ENCODE data around the gene MAGEA9B. TPM values are rescaled to one million over a fixed set of nuclear protein-coding genes. Genes with fewer than 3 reads are reported as not detected.
"Not testable (repeated sequence)": the region's sequence is repeated elsewhere in the genome, so short reads cannot be mapped to it uniquely, and the experiment has no call there.

The MAGEA9B gene
- total RNA-seq, 2 experiments from 2014 or later, result not detected

DNA sequence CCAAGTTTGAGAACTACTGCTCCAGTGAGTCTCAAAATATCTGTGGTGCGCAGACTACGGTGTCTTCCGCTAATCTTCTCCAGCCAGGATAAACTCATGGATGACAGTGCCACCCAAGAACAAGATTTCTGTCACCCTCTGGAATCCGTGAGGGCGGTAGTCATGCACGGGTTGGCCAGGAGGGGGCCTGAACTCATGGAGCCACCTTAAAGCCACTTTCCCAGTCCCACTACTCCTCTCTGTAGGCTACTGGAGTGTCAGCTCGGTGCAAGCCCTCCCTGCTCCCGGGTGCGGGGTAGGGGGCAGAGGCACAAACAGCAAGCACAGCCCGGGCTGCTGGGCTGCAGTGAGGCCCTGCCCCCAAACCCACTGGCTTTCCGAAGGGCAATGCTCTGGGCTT lies 11.3 kb upstream of the MAGEA9B start:
- H3K36me3 Mint-ChIP-seq, DNase-seq, H3K27ac Mint-ChIP-seq, H3K27me3 Mint-ChIP-seq, H3K4me1 Mint-ChIP-seq, H3K9me3 Mint-ChIP-seq, H3K4me3 Mint-ChIP-seq: not testable (repeated sequence)

DNA sequence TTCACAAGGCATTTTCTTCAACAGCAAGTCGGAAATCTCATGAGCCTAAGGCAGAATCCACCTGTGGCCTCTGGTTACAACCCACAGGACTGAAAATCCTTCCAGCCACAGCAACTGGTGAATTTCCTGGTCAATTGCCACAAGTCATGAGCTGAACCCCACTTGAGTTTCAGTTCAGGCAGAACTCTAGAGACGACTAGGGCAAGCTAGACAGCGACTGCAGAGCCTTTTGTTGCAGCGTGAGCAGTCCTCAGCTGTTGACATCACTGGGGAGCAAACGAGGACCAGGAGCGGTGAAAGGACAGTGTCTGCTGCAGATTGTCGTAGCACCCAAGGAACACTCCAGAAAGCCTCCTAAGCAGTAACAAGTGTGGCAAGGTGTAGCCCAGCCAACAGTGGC lies 8.7 kb upstream of the MAGEA9B start:
- not testable (repeated sequence) for H3K4me3 Mint-ChIP-seq, DNase-seq, H3K36me3 Mint-ChIP-seq, H3K4me1 Mint-ChIP-seq, H3K9me3 Mint-ChIP-seq, H3K27ac Mint-ChIP-seq, H3K27me3 Mint-ChIP-seq

DNA sequence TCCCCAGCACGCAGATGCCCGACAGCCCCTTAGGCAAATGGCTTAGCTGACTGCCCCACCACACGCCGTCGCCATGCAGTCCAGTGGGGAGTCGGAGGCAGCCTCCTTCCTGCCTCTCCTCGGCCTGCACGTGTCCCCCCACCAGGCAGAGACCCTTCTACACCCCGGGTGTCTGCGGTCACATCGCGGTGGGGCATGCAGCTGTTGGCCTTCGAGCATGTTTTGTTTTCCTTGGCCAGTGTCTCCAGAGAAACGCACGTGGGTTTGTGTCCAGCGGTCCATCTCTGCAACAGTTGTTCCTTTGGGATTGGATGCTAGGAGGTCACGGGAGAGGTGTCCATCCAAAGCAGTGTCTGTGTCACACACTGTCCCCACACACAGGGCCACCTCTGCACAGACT lies 8.0 kb upstream of the MAGEA9B start, which contains the start of gene HSFX2:
HSFX2 (minus strand) TSS at position 101 of the 400 bp plus-strand sequence. CDS start 614 bp downstream, outside the sequence.
- DNase-seq, H3K27me3 Mint-ChIP-seq, H3K4me1 Mint-ChIP-seq, H3K27ac Mint-ChIP-seq, H3K4me3 Mint-ChIP-seq, H3K36me3 Mint-ChIP-seq, H3K9me3 Mint-ChIP-seq: not testable (repeated sequence)

DNA sequence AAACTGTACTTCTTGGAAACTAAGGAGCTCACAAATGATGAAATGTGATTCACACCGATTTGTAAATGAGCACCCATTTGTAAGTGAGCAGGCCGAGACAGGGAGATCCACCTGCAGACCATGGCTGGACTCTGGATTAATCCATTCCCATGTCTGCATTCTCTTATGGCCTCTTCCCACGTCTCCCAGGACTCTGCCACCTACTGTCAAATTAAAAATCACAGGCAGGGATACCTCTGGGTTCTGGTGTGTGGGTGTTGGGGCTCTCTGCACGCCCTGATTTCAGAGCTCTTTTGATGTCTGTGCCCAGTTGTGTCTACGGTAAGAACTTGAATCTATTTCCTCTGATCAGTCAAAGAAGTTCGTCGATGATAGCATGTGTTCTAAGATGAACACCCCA lies 3.7 kb upstream of the MAGEA9B start:
- H3K4me3 Mint-ChIP-seq, result not testable (repeated sequence)

DNA sequence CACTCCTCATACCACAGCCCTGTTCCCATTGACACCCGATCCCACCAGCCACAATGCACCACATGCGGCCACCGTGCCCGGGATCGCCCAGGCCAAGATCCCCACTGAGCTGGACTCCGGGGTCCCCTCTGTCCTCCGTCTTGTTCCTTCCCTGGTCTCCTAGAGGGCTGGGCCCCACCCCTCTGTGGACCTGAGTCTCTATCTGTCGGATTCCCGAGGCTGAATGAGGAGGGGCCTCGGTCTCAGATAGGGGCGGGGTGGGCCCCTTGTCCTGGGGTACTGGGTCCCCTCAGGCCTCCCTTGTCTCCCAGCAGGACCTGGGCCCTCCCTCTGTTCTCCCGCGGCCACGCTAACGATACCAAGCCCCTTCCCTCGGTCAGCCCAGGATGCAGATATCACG lies 1.6 kb downstream of the MAGEA9B start:
- DNase-seq, H3K27ac Mint-ChIP-seq, H3K9me3 Mint-ChIP-seq, H3K4me3 Mint-ChIP-seq, H3K4me1 Mint-ChIP-seq, H3K36me3 Mint-ChIP-seq, H3K27me3 Mint-ChIP-seq: not testable (repeated sequence)

More for the DNA sequence above, 3.7 kb upstream of the MAGEA9B start:
- not testable (repeated sequence) for H3K27ac Mint-ChIP-seq, H3K9me3 Mint-ChIP-seq, H3K4me1 Mint-ChIP-seq, DNase-seq, H3K36me3 Mint-ChIP-seq, H3K27me3 Mint-ChIP-seq

DNA sequence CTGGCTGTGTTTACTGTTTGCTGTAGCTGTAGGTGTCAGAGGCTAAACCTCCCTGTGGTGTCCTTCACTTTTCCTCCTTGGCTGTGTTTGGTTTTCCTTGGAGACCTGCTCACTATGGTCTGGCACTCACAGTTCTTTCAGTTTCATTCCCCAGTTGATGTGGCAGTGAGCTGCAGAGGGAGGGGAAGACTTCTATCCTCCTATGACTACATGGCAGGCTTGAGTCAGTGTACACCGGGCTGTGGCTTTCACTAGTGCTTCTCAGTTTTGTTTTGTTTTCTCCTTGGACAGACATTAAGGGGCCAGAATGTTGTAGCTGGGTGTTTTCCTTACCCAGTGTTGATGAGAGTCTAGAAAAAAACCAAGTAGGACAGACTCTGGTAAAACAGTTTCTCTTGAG lies 13.8 kb downstream of the MAGEA9B start:
- H3K27ac Mint-ChIP-seq, H3K27me3 Mint-ChIP-seq, H3K4me3 Mint-ChIP-seq, DNase-seq, H3K9me3 Mint-ChIP-seq, H3K36me3 Mint-ChIP-seq: not testable (repeated sequence)
- H3K4me1 Mint-ChIP-seq, result peaks cover 14% of the 10 kb centered on the region

DNA sequence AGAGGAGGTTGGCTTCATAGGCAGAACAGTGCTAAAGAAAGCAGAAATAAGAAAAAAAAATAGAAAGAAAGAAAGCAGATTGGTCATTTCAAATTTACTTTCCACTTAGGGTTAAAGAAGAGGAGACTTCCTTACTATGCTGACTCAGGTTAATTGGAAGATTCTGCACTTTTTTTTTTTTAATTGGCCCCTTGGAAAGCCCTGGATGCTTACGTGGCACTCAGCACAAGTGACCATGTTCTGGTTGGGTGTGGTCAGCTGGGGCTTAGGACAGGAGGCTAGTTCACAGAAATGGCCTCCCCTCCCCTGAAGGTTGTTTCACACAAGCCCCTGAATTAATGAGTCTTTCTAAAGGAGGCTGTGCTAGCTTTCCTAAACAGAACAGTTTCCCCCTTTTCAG lies 14.5 kb downstream of the MAGEA9B start:
- peak overlapping the region; percentile 62 for H3K27ac Mint-ChIP-seq

DNA sequence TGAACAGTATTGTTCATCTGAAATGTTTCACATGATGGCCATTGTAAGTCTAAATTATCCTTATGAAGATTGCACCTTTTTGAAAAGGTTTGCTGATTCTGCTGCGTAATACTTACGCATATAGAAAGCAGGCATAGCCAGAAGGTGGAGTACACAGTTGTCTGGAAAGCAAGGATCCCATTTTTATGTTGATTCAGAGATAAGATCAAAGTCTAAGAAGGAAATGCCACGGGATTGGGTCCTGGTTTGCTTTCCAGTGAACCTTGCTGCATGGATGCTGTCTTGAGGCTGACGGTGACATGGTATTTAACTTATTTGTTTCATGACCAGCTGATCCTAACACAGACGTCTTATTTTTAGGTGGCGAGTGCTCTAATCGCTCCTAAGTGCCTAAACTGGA lies 15.5 kb downstream of the MAGEA9B start:
- H3K4me1 Mint-ChIP-seq, result peaks cover 14% of the 10 kb centered on the region
- H3K27ac Mint-ChIP-seq, result no peak overlapping the region

More for the DNA sequence above, 14.5 kb downstream of the MAGEA9B start:
- H3K27me3 Mint-ChIP-seq, result peaks cover 5% of the 10 kb centered on the region
- no peak for DNase-seq
- peaks cover 14% of the 10 kb centered on the region for H3K4me1 Mint-ChIP-seq
- H3K9me3 Mint-ChIP-seq, result no peaks in the 10 kb centered on the region
- no peak overlapping the region for H3K4me3 Mint-ChIP-seq
- no peaks in the 10 kb centered on the region for H3K36me3 Mint-ChIP-seq

DNA sequence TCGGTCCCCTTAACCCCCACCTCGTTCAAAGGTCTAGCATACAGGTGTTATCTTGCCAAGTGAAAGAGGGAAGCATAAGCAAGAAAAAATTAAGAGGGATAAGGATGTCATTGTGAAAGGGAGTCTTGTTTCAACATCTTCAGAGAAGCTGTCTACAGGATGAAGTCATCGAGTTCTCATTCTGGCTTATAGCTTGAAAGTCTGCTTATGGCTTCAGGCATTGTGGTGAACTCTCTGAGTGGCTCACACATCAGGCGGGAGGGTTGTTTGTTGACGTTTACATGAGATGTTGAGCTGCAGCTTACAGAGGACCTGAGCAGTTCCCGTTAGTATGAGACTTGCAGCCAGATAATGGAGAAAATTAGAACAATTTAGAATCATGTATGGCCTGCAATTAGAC lies 16.6 kb downstream of the MAGEA9B start:
- Mint-ChIP-seq H3K4me1 (peaks cover 14% of the 10 kb centered on the region), H3K9me3 (no peaks in the 10 kb centered on the region), H3K27me3 (peaks cover 5% of the 10 kb centered on the region), H3K4me3 (no peak overlapping the region), H3K36me3 (no peaks in the 10 kb centered on the region), H3K27ac (no peak overlapping the region)
- no peak for DNase-seq

More for the DNA sequence above, 15.5 kb downstream of the MAGEA9B start:
- DNase-seq, result no peak
- H3K9me3 Mint-ChIP-seq, result no peaks in the 10 kb centered on the region
- no peaks in the 10 kb centered on the region for H3K36me3 Mint-ChIP-seq
- H3K4me3 Mint-ChIP-seq, result no peak overlapping the region
- peaks cover 5% of the 10 kb centered on the region for H3K27me3 Mint-ChIP-seq

DNA sequence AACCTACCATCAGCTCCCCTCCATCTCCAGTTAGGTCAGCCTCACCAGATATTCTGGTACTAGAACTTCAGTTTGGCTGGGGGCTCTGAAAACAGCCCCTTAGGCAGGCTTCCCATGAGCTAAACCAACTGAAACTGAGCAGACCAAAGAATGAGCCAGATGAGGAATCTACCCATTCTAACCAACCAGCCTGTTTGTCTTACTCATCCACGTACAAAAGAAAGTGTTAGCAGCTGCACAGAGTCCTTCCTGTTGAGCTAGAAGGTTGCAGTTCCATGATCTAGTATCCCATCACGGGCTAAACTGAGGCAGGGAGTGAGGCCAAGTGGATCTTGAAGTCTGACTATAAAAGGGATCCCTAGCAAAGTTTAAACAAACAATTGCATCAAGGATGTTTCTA lies 17.5 kb downstream of the MAGEA9B start:
- Mint-ChIP-seq H3K27ac (no peak overlapping the region), H3K4me1 (peaks cover 14% of the 10 kb centered on the region), H3K36me3 (no peaks in the 10 kb centered on the region), H3K4me3 (no peak overlapping the region), H3K27me3 (peaks cover 5% of the 10 kb centered on the region), H3K9me3 (no peaks in the 10 kb centered on the region)
- DNase-seq, result no peak

DNA sequence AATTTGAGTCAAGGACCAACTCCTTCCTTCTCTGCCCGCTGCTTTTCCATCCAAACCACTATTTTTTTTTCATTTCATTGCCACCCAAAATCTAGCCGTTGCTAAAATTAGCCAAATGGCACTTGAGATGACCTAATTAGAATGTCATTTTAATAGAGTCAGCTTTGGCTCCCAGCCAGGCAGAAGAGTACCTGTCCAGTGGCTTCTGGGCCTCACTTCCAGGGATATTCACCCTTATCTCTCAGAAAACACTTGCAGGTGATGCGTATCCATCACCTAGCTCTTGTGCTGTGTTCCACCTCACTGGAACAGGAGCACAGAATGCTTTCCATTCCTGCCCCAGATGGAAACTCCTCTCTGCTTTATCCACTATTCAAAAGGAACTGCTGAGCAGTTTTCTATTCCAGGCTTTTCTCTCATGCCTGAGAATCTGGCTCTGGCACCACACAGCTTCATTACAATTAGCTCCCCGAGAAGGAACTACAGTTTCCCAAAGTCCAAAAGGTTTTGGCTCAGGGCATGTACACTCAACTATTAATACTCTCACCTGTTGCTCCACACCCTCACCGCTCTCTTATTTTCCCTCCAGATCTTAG lies 18.5 kb downstream of the MAGEA9B start:
- Mint-ChIP-seq H3K9me3 (no peaks in the 10 kb centered on the region), H3K4me3 (no peak overlapping the region), H3K27ac (no peak overlapping the region), H3K4me1 (peaks cover 14% of the 10 kb centered on the region), H3K36me3 (no peaks in the 10 kb centered on the region), H3K27me3 (peaks cover 5% of the 10 kb centered on the region)
- DNase-seq, result no peak

DNA sequence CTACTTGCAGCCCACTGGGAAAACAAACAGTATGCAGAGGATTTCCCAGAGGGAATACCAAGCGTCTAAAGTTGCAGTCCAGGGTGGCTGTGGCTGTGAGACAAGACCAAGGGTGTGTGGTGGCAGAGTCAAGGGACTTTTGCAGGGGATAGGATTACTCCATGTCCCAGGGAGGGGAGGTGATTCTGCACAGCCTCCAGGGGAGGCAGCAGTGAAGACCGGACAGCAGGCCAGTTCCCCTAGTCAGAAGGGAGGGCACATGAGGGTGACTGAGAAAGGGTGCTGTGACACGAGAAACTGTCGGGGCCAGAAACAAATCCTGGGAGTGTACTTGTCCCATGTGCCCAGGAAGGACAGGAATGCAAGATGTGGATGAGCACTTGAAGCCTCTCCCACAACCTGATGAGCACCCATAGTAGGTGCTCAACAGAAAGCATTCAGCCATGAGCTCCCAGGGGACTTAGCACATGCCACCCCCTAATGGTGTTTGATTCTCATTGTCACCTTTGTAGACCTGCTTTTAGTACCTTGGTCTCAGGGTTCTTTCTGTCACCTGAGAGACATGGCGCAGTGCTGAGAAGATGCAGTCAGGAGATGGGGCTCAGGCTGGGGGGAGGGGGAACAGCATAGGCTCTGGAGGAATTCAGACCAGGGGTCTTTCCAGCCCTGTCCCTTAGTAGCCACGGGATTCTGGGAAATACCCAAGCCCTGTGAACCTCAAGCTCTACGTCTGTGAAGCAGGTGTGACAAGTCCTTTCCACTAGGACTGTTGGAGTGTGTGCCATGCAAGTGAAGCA lies 19.4 kb downstream of the MAGEA9B start:
- no peaks in the 10 kb centered on the region for H3K9me3 Mint-ChIP-seq

DNA sequence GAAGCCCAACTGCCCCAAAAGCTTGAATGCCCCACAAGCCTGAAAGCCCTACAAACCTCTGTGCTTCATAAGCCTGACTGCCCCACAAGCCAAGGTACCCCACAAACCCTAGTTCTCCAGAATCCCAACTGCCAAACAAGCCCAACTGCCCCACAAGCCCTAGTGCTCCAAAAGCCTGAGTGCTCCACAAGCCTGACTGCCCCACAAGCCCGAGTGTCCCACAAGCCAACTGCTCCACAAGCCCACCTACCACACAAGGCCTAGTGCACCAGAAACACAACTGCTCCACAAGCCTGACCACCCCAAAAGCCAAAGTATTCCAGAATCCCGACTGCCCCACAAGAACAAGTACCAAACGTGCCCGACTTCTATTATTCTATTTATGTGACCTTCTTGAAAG lies 23.9 kb downstream of the MAGEA9B start:
- DNase-seq, result no peak
- H3K36me3 Mint-ChIP-seq, result no peaks in the 10 kb centered on the region
- no peak overlapping the region for H3K27ac Mint-ChIP-seq
- H3K9me3 Mint-ChIP-seq, result no peaks in the 10 kb centered on the region
- no peaks in the 10 kb centered on the region for H3K27me3 Mint-ChIP-seq
- no peaks in the 10 kb centered on the region for H3K4me1 Mint-ChIP-seq
- H3K4me3 Mint-ChIP-seq, result no peak overlapping the region

More for the DNA sequence above, 19.4 kb downstream of the MAGEA9B start:
- Mint-ChIP-seq H3K36me3 (no peaks in the 10 kb centered on the region), H3K27me3 (peaks cover 5% of the 10 kb centered on the region), H3K4me1 (peaks cover 11% of the 10 kb centered on the region), H3K27ac (no peak overlapping the region), H3K4me3 (no peak overlapping the region)
- DNase-seq, result no peak

DNA sequence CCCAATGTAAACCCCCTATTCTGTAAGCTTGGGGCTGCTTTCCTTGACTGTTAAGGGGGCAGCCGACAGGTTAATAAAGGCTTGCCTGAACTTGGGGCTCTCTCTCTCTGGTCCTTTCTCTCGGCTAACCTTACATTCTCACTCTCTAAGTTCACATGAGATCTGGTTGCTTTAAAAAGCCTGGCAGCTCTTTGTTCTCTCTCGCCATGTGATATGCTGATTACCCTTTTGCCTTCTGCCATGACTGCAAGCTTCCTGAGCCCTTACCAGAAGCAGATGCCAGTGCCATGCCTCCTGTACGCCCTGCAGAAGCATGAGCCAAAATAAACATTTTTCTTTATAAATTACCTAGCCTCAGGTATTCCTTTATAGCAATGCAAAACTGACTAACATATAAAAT lies 32.0 kb downstream of the MAGEA9B start:
- not testable (repeated sequence) for H3K27ac Mint-ChIP-seq, H3K4me3 Mint-ChIP-seq, H3K4me1 Mint-ChIP-seq, DNase-seq, H3K36me3 Mint-ChIP-seq, H3K9me3 Mint-ChIP-seq, H3K27me3 Mint-ChIP-seq

DNA sequence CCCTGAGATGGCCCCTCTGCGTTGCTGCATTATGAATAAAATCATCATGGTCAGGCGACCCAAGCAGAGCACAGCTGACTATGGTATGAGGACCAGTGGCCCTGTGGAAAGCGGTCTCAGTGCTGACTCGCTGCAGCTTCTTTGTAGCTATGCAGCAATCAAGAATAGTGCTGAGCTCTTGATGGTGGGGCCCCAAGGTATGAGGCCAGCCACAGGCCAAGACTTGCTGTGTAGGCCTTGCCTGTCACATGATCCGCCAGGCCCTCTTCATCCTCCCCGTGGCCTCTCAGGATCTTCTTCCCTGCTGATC lies 35.4 kb downstream of the MAGEA9B start:
- not testable (repeated sequence) for H3K9me3 Mint-ChIP-seq, H3K36me3 Mint-ChIP-seq

More for the DNA sequence above, 35.4 kb downstream of the MAGEA9B start:
- not testable (repeated sequence) for H3K27me3 Mint-ChIP-seq, DNase-seq, H3K27ac Mint-ChIP-seq, H3K4me1 Mint-ChIP-seq, H3K4me3 Mint-ChIP-seq
